H9 (cell line): ENCODE measurements around the gene MBNL1. TPM values are rescaled to one million over a fixed set of nuclear protein-coding genes. Genes with fewer than 3 reads are reported as not detected.

Experiments
- DNase-seq: peaks from one replicate; pipeline ENCODE4 v3.0.0-alpha.2; 2017
- H2AFZ ChIP-seq: one replicate; pipeline ENCODE4 v1.6.1; 2013; ENCODE audit warnings: mild to moderate bottlenecking, low read length, control low read depth, moderate library complexity
- H2AK5ac ChIP-seq: 2 replicates; pipeline ENCODE4 v1.6.1; 2013; ENCODE audit warnings: low read length, control low read depth, mixed read lengths; ENCODE audit not compliant: insufficient read length
- H2BK120ac ChIP-seq: one replicate; pipeline ENCODE4 v1.6.1; 2013; ENCODE audit warnings: low read depth, mild to moderate bottlenecking, low read length, control low read depth, inconsistent platforms; ENCODE audit not compliant: poor library complexity, severe bottlenecking
- H2BK12ac ChIP-seq: 2 replicates; pipeline ENCODE4 v1.6.1; 2013; ENCODE audit warnings: low read length, control low read depth, mixed read lengths, low read depth; ENCODE audit not compliant: insufficient read length
- H2BK15ac ChIP-seq: 2 replicates; pipeline ENCODE4 v1.6.1; 2013; ENCODE audit warnings: low read depth, low read length, control low read depth
- H2BK20ac ChIP-seq: one replicate; pipeline ENCODE4 v1.6.1; 2013; ENCODE audit warnings: low read depth, mild to moderate bottlenecking, low read length, control low read depth, inconsistent platforms; ENCODE audit not compliant: poor library complexity, severe bottlenecking
- H2BK5ac ChIP-seq: 2 replicates; pipeline ENCODE4 v1.6.1; 2013; ENCODE audit warnings: low read length, control low read depth, mixed read lengths; ENCODE audit not compliant: insufficient read length
- H3K14ac ChIP-seq: 2 replicates; pipeline ENCODE4 v1.6.1; 2013; ENCODE audit warnings: low read length, control low read depth; ENCODE audit not compliant: insufficient read depth
- H3K18ac ChIP-seq: 2 replicates; pipeline ENCODE4 v1.6.1; 2013; ENCODE audit warnings: low read depth, mild to moderate bottlenecking, mixed read lengths, low read length, control low read depth; ENCODE audit not compliant: insufficient read length
- H3K23ac ChIP-seq: 2 replicates; pipeline ENCODE4 v1.6.1; 2013; ENCODE audit warnings: low read length, control low read depth, mixed read lengths, low read depth; ENCODE audit not compliant: insufficient read length
- H3K23me2 ChIP-seq: 2 replicates; pipeline ENCODE4 v1.6.1; 2013; ENCODE audit warnings: low read depth, mild to moderate bottlenecking, mixed read lengths, low read length, control low read depth; ENCODE audit not compliant: insufficient read length, poor library complexity, severe bottlenecking
- H3K27ac ChIP-seq: 2 replicates; pipeline ENCODE4 v1.5.1; 2013; ENCODE audit warnings: low read length, control low read depth, mixed read lengths, low read depth; ENCODE audit not compliant: insufficient read length
- H3K27me3 ChIP-seq: 2 replicates; pipeline ENCODE4 v1.6.1; 2013; ENCODE audit warnings: low read length, control low read depth, inconsistent platforms; ENCODE audit not compliant: insufficient read depth
- H3K4ac ChIP-seq: 2 replicates; pipeline ENCODE4 v1.6.1; 2013; ENCODE audit warnings: low read depth, mild to moderate bottlenecking, control low read depth, inconsistent platforms, low read length, moderate library complexity
- H3K4me1 ChIP-seq: 2 replicates; pipeline ENCODE4 v1.6.1; 2013; ENCODE audit warnings: low read length, control low read depth, inconsistent platforms; ENCODE audit not compliant: insufficient read depth
- H3K4me2 ChIP-seq: 2 replicates; pipeline ENCODE4 v1.6.1; 2013; ENCODE audit warnings: low read length, control low read depth, mixed read lengths; ENCODE audit not compliant: insufficient read length, insufficient read depth
- H3K56ac ChIP-seq: 2 replicates; pipeline ENCODE4 v1.6.1; 2013; ENCODE audit warnings: low read depth, mild to moderate bottlenecking, mixed read lengths, low read length, control low read depth; ENCODE audit not compliant: insufficient read length
- H3K79me1 ChIP-seq: 2 replicates; pipeline ENCODE4 v1.6.1; 2013; ENCODE audit warnings: low read depth, mild to moderate bottlenecking, moderate library complexity, low read length, control low read depth, inconsistent platforms; ENCODE audit not compliant: insufficient read depth, poor library complexity, severe bottlenecking
- H3K79me2 ChIP-seq: 2 replicates; pipeline ENCODE4 v1.6.1; 2013; ENCODE audit warnings: low read length, control low read depth, inconsistent platforms; ENCODE audit not compliant: insufficient read depth
- H3K9ac ChIP-seq: 2 replicates; pipeline ENCODE4 v1.6.1; 2013; ENCODE audit warnings: low read length, control low read depth, mixed read lengths; ENCODE audit not compliant: insufficient read length; ENCODE audit errors: extremely low read depth
- H3K9me3 ChIP-seq: one replicate; pipeline ENCODE4 v1.6.1; 2013; ENCODE audit warnings: low read depth, low read length, inconsistent platforms; ENCODE audit not compliant: control insufficient read depth
- H3T11ph ChIP-seq: one replicate; pipeline ENCODE4 v1.6.1; 2013; ENCODE audit warnings: mild to moderate bottlenecking, low read length, control low read depth, inconsistent platforms
- H4K20me1 ChIP-seq: one replicate; pipeline ENCODE4 v1.6.1; 2013; ENCODE audit not compliant: control insufficient read depth, insufficient read length, insufficient read depth
- H4K5ac ChIP-seq: 2 replicates; pipeline ENCODE4 v1.6.1; 2013; ENCODE audit warnings: low read depth, mild to moderate bottlenecking, mixed read lengths, low read length, control low read depth; ENCODE audit not compliant: insufficient read length
- H4K8ac ChIP-seq: replicated peaks from 2 replicates; pipeline ENCODE4 v1.6.1; 2013; ENCODE audit warnings: low read length, control low read depth, mixed read lengths, low read depth; ENCODE audit not compliant: insufficient read length
- H4K91ac ChIP-seq: 2 replicates; pipeline ENCODE4 v1.6.1; 2013; ENCODE audit warnings: low read depth, mild to moderate bottlenecking, moderate library complexity, mixed read lengths, low read length, control low read depth; ENCODE audit not compliant: insufficient read length
- H3K27ac Mint-ChIP-seq, 3 experiments: 2 replicates in 2 of 3; 3 replicates in 1 of 3; pipeline ENCODE4 v1.8.0; 2020 to 2021; ENCODE audit warnings: mixed read lengths in 3 of 3, mild to moderate bottlenecking in 1 of 3, moderate library complexity in 1 of 3
- H3K27me3 Mint-ChIP-seq: 2 replicates; pipeline ENCODE4 v1.8.0; 2021; ENCODE audit warnings: low read depth, mild to moderate bottlenecking, moderate library complexity, mixed read lengths
- H3K36me3 Mint-ChIP-seq, 3 experiments: 2 replicates in 2 of 3; 3 replicates in 1 of 3; pipeline ENCODE4 v1.8.0; 2020 to 2021; ENCODE audit warnings: low read depth in 3 of 3, mixed read lengths in 3 of 3; ENCODE audit not compliant: insufficient read depth in 1 of 3
- H3K4me1 Mint-ChIP-seq, 2 experiments: 2 replicates each; pipeline ENCODE4 v1.8.0; 2020; ENCODE audit warnings: mixed read lengths in 2 of 2
- H3K4me3 Mint-ChIP-seq, 2 experiments: 2 replicates in 1 of 2; 3 replicates in 1 of 2; pipeline ENCODE4 v1.8.0; 2020 to 2021; ENCODE audit warnings: mild to moderate bottlenecking in 2 of 2, mixed read lengths in 2 of 2, moderate library complexity in 1 of 2
- H3K9me3 Mint-ChIP-seq, 2 experiments: 2 replicates in 1 of 2; 3 replicates in 1 of 2; pipeline ENCODE4 v1.8.0; 2020; ENCODE audit warnings: mild to moderate bottlenecking in 2 of 2, mixed read lengths in 2 of 2, moderate library complexity in 1 of 2
- CTCF ChIP-seq: fragments of 200-600 bp; sonication (generic); conservative IDR thresholded peaks from 3 replicates; pipeline ENCODE4 v1.8.0; 2021; ENCODE audit warnings: antibody characterized with exemption, mild to moderate bottlenecking
- WGBS: extraction: QIAGEN DNeasy Blood & Tissue Kit; methylation state at CpG from one replicate; pipeline ENCODE4 v1.1.7; 2013; ENCODE audit warnings: missing lambda C conversion rate, low lambda C conversion rate, mixed read lengths; ENCODE audit not compliant: insufficient read length; ENCODE audit errors: extremely low coverage; 5-methylcytosine and 5-hydroxymethylcytosine counted together
- total RNA-seq: library from RNA; stranded (reverse); gene quantifications from 2 replicates; pipeline ENCODE4 v1.2.1, GENCODE V29; 2021

MBNL1 gene
- total RNA-seq, 1 experiment from 2014 or later: 14.9 TPM

GRCh38 chr3:152331018-152331541 lies 62.4 kb downstream of the MBNL1 start:
- no peaks in the 10 kb centered on the region for H3K4me1 ChIP-seq
- DNase-seq: no peak
- no peak overlapping the region for H3K9ac ChIP-seq
- no peaks in the 10 kb centered on the region; the same call in 1 of the 2 replicates for H3K79me2 ChIP-seq
- H3K18ac ChIP-seq: no peak overlapping the region
- Mint-ChIP-seq H3K27me3 (no peaks in the 10 kb centered on the region), H3K9me3 (peaks cover 0 to under 1% of the 10 kb centered on the region in 2 experiments; a peak in 2 of 5 replicates), H3K27ac (peak overlapping the region; percentile 4 to 78 (median 7); a peak in 4 of 7 replicates), H3K4me1 (peaks cover 5 to 7% of the 10 kb centered on the region in 2 experiments; a peak in 2 of 4 replicates), H3K36me3 (peaks cover under 1 to 5% (median 1%) of the 10 kb centered on the region in 3 experiments; a peak in 6 of 7 replicates), H3K4me3 (no peak overlapping the region)
- H3K14ac ChIP-seq: no peak overlapping the region
- H4K20me1 ChIP-seq: no peaks in the 10 kb centered on the region
- H3K27me3 ChIP-seq: no peaks in the 10 kb centered on the region
- H2BK15ac ChIP-seq: no peak overlapping the region
- H2BK5ac ChIP-seq: no peak overlapping the region
- no peak overlapping the region for H3K27ac ChIP-seq
- TF ChIP-seq CTCF: no peak
- H4K91ac ChIP-seq: no peak overlapping the region
- no peak overlapping the region for H2BK12ac ChIP-seq
- no peak overlapping the region for H2BK120ac ChIP-seq
- no peak overlapping the region for H3T11ph ChIP-seq
- no peak overlapping the region for H2AK5ac ChIP-seq
- H3K23me2 ChIP-seq: no peaks in the 10 kb centered on the region
- H3K9me3 ChIP-seq: no peaks in the 10 kb centered on the region
- H3K56ac ChIP-seq: no peak overlapping the region
- H2BK20ac ChIP-seq: no peak overlapping the region
- no peak overlapping the region for H4K8ac ChIP-seq
- no peak overlapping the region for H3K4ac ChIP-seq
- no CpG with 5 or more reads among the region's 2 CpGs for WGBS
- H3K4me2 ChIP-seq: no peak overlapping the region
- H3K23ac ChIP-seq: no peak overlapping the region
- no peak overlapping the region for H4K5ac ChIP-seq
- H3K79me1 ChIP-seq: no peaks in the 10 kb centered on the region
- no peak overlapping the region for H2AFZ ChIP-seq
